Body of pancreas (tissue), 4 donors: ENCODE data around the gene KCNN3.

ENCODE experiments used
- CTCF ChIP-seq, 7 experiments: fragments of 450-650 bp in 4 of 7; fragments of 200-600 bp in 3 of 7; sonication (generic) in 3 of 7; IDR thresholded peaks; one replicate each; pipeline ENCODE4 v1.5.1; 2016 to 2019; ENCODE audit warnings: antibody characterized with exemption in 7 of 7
- POLR2A ChIP-seq, 3 donors: fragments of 450-650 bp; IDR thresholded peaks; one replicate each; pipeline ENCODE4 v1.6.1; 2016; ENCODE audit warnings: antibody characterized with exemption in 3 of 3, mild to moderate bottlenecking in 2 of 3

GRCh38 chr1:154884869-154885701 is 15.0 kb upstream of the KCNN3 start:
- TF ChIP-seq POLR2A (IDR thresholded peaks at IDR 0.05) (no peak), CTCF (IDR thresholded peaks at IDR 0.05) (no peak)
